ENCODE results near the gene WWOX.

GRCh38 chr16:78815713-78816112 is 716.3 kb downstream of the WWOX start:
- TF ChIP-seq CTCF (IDR thresholded peaks at IDR 0.05), result no peak
- TF ChIP-seq POLR2A (IDR thresholded peaks at IDR 0.05), result no peak

All from thyroid gland (tissue), 4 donors.